Stimulated activated naive CD4-positive, alpha-beta T cell (primary cell): ENCODE measurements around the gene PGAP1.

Source experiments
- DNase-seq, 6 experiments: peaks; one replicate each; lab custom pipeline; 2025; lab: John Stamatoyannopoulos, UW

Gene PGAP1

DNA sequence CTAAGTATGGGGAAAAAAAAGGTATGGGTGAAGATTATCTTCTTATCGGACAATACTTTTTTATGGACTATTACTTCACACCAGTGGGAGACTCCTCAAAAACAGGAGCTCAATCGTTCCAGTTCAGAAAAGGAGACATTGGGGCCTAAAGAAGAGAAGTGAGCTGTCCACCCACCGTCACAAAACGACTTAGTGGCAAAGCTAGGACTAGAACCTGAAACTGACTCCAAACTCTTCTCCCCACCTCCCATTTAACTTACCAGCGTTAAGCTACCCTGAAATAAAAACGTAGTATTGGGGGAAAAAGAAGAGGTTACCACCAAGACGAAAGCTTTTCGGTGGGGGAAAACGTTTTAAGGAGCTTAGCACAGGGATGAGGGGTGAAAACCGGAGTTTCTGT lies 127.5 kb downstream of the PGAP1 start:
- DNase-seq, result peak in 1 of 6 experiments; percentile 1

DNA sequence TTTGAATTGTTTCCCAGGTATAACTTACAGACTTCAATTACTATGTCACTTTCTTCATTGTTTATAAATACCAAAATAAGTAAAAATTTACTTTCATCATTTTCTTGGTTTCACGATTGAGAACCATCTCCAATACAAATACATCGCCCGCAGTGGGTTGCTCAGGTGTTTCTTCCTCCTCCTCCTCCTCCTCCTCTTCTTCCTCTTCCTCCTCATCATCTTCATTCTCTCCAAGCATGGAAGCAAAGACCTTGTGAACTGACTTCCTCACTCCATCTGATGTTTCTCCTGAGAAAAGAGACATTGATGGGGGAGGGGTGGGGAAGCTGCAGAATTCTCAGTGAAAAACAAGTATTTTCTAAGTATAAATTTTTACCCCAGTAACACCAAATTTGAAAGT lies 133.6 kb downstream of the PGAP1 start:
- no peak for DNase-seq

DNA sequence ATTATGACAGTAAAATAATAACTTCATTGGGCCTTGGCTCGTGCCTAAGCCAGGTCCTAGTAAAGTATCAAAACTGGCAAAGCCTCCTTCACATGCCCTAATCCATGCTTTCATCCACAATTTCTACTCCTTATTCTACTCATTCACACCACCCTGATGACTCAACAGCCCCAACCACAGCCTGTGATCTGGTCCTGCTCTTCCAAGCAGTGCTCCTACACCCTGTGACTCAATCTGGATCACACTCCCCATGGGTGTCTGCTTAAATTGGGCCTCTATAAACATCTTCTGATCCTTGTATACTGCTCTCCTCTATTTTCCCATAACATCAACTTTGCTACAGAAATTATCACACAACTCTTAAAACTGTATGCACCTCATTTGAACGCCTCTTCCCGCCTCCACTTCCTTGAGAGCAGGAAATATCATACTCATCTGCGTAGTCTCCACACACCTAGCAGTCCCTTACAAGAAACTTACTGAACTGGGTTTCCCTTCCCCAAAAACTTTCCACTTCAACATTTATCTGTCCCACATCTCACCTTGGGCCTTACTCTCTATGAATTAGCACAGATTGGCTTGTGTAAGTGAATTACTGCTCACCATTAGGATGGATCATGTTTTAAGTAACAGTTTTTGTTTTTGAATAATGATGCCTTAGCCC lies 142.9 kb downstream of the PGAP1 start:
- DNase-seq, result no peak
